Head of caudate nucleus (tissue), 42 donors: ENCODE measurements around the gene CRIP1.

Experiments used
- DNase-seq, 42 donors: peaks; one replicate each; pipeline versions ENCODE4 v3.0.0 to v3.0.0-alpha.2; 2020 to 2021; ENCODE audit warnings: mixed read lengths in 7 of 42
- intact Hi-C: fragments of 100-400 bp; cut with DNase I; formaldehyde crosslinking; loops from one replicate; pipeline ENCODE4 v1.15.0; 2022

CRIP1 gene

GRCh38 chr14:105467249-105467941, 19.3 kb upstream of the CRIP1 start:
- intact Hi-C loops, result no loop called here
- DNase-seq, result no peak

- no peak for DNase-seq
- intact Hi-C loops, result no loop called here
Measured at GRCh38 chr14:105467942-105468471, 18.7 kb upstream of the CRIP1 start.

- peak in 2 of 42 donors; percentile 38 to 55 for DNase-seq
- intact Hi-C loops, result no loop called here
Measured at GRCh38 chr14:105468621-105469241, 18.0 kb upstream of the CRIP1 start.

GRCh38 chr14:105469456-105470349, 17.0 kb upstream of the CRIP1 start:
- intact Hi-C loops, result loop anchor here (5.0 kb wide), 1 partner anchor 57 kb away; no protein-coding TSS in a partner anchor
- DNase-seq, result no peak

- DNase-seq, result no peak
- intact Hi-C loops, result loop anchor here (5.0 kb wide), 1 partner anchor 58 kb away; no protein-coding TSS in a partner anchor
Measured at GRCh38 chr14:105470350-105471296, 16.1 kb upstream of the CRIP1 start.

- DNase-seq, result peak in 38 of 42 donors; percentile 44 to 90 (median 69)
- intact Hi-C loops, result loop anchor here (5.0 kb wide), 1 partner anchor 59 kb away; no protein-coding TSS in a partner anchor
Measured at GRCh38 chr14:105471297-105471821, 15.3 kb upstream of the CRIP1 start.

- intact Hi-C loops, result loop anchor here (5.0 kb wide), 1 partner anchor 60 kb away; no protein-coding TSS in a partner anchor
- DNase-seq, result no peak
Measured at GRCh38 chr14:105471823-105472485, 14.7 kb upstream of the CRIP1 start.

- DNase-seq, result no peak
- intact Hi-C loops, result loop anchor here (5.0 kb wide), 1 partner anchor 60 kb away; no protein-coding TSS in a partner anchor
Measured at GRCh38 chr14:105472486-105472991, 14.1 kb upstream of the CRIP1 start.

- no peak for DNase-seq
- intact Hi-C loops, result loop anchor here (5.0 kb wide), 1 partner anchor 61 kb away; no protein-coding TSS in a partner anchor
Measured at GRCh38 chr14:105473033-105473676, 13.5 kb upstream of the CRIP1 start.

- DNase-seq, result peak; percentile 55 to 92 (median 79)
- intact Hi-C loops, result loop anchor here (5.0 kb wide), 1 partner anchor 62 kb away; no protein-coding TSS in a partner anchor
Measured at GRCh38 chr14:105473677-105474482, 12.8 kb upstream of the CRIP1 start.

- DNase-seq, result peak in 21 of 42 donors; percentile 38 to 72 (median 63)
- intact Hi-C loops, result loop anchor here (5.0 kb wide), 1 partner anchor 62 kb away; no protein-coding TSS in a partner anchor
Measured at GRCh38 chr14:105474483-105475268, 12.0 kb upstream of the CRIP1 start, which contains the start of gene CRIP2. TSS of gene CRIP2 (plus strand) at chr14:105474821. CDS start at chr14:105474863, 42 bp downstream.

- intact Hi-C loops, result no loop called here
- DNase-seq, result peak in 7 of 42 donors; percentile 42 to 77 (median 56)
Measured at GRCh38 chr14:105475269-105476096, 11.2 kb upstream of the CRIP1 start.

- peak; percentile 65 to 95 (median 84) for DNase-seq
- intact Hi-C loops, result no loop called here
Measured at GRCh38 chr14:105476097-105476830, 10.4 kb upstream of the CRIP1 start.
